HCT116 (cell line): ENCODE data around the gene SPTSSA. TPM values are rescaled to one million over a fixed set of nuclear protein-coding genes. Genes with fewer than 3 reads are reported as not detected.
A peak's percentile ranks its signal among the peaks of the same experiment; 100 is the strongest.

Source experiments
- ATAC-seq: fragments of 200-7000 bp; cut with Tn5 transposase; 2 replicates; pipeline ENCODE4 v1.9.1; 2020; ENCODE audit warnings: mild to moderate bottlenecking, moderate library complexity
- BruUV-seq: library from RNA; stranded (reverse); fragments of 400-500 nt; replicated peaks from 2 replicates; lab custom pipeline; 2021; lab: Mats Ljungman, UMichigan
- CTCF ChIA-PET: fragments of 300-600 bp; sonication (Branson Sonifier 250); formaldehyde crosslinking; loops from one replicate; lab custom pipeline; 2021; ENCODE audit warnings: antibody characterized with exemption; lab: Charles Lee
- POLR2A ChIA-PET: fragments of 300-600, 350-600 bp; sonication (Branson Sonifier 250); formaldehyde crosslinking; loops from one replicate; lab custom pipeline; 2021; ENCODE audit warnings: antibody characterized with exemption; lab: Charles Lee
- RAD21 ChIA-PET, 2 experiments: fragments of 300-600 bp; sonication (Branson Sonifier 250); formaldehyde crosslinking; loops; one replicate each; lab custom pipeline; 2023; ENCODE audit warnings: low total read pairs in 2 of 2; ENCODE audit not compliant: uncharacterized antibody in 2 of 2, unreplicated experiment in 2 of 2, low non-redundant PET in 1 of 2; lab: Charles Lee
- DNase-seq: peaks from one replicate; pipeline ENCODE4 v3.0.0-alpha.2; 2010; ENCODE audit warnings: low read depth, low spot score
- H2AFZ ChIP-seq: fragments of 200-600 bp; shearing (Covaris generic), sonication (generic); 2 replicates; pipeline ENCODE4 v1.6.1; 2017; ENCODE audit warnings: low read depth, mixed run types, mixed read lengths, antibody characterized with exemption, low read length; ENCODE audit not compliant: poor library complexity, severe bottlenecking
- H3K27ac ChIP-seq: 2 replicates; pipeline ENCODE4 v1.5.1; 2012; ENCODE audit warnings: low read depth, low read length
- H3K27me3 ChIP-seq: fragments of 200-600 bp; sonication (generic); 2 replicates; pipeline ENCODE4 v1.6.1; 2016; ENCODE audit warnings: mixed run types, low read length, mixed read lengths; ENCODE audit not compliant: insufficient read depth
- H3K36me3 ChIP-seq, 2 experiments: fragments of 200-500 bp in 1 of 2; fragments of 200-600 bp in 1 of 2; sonication (Bioruptor generic) in 1 of 2; sonication (generic) in 1 of 2; 2 replicates each; pipeline versions ENCODE4 v1.5.1 to v1.6.1; 2014 to 2016; ENCODE audit warnings: low read length in 2 of 2, inconsistent platforms in 1 of 2, mixed read lengths in 1 of 2, mixed run types in 1 of 2; ENCODE audit not compliant: insufficient read depth in 2 of 2, control insufficient read depth in 1 of 2
- H3K4me1 ChIP-seq, 2 experiments: fragments of 200-600 bp in 1 of 2; sonication (generic) in 1 of 2; 2 replicates each; pipeline versions ENCODE4 v1.5.1 to v1.6.1; 2012 to 2017; ENCODE audit warnings: low read length in 2 of 2, inconsistent platforms in 1 of 2, mild to moderate bottlenecking in 1 of 2, mixed read lengths in 1 of 2, mixed run types in 1 of 2, moderate library complexity in 1 of 2; ENCODE audit not compliant: insufficient read depth in 2 of 2, control insufficient read depth in 1 of 2
- H3K4me2 ChIP-seq: fragments of 200-600 bp; sonication (generic); 2 replicates; pipeline ENCODE4 v1.6.1; 2017; ENCODE audit warnings: mixed run types, low read length, mixed read lengths
- H3K4me3 ChIP-seq, 2 experiments: fragments of 200-600 bp in 1 of 2; sonication (generic) in 1 of 2; replicated peaks in 1 of 2; 2 replicates each; pipeline ENCODE4 v1.5.1; 2011 to 2016; ENCODE audit warnings: low read length in 2 of 2, control low read depth in 1 of 2, low read depth in 1 of 2, mild to moderate bottlenecking in 1 of 2, mixed read lengths in 1 of 2, mixed run types in 1 of 2
- H3K79me2 ChIP-seq: fragments of 200-600 bp; sonication (generic); 2 replicates; pipeline ENCODE4 v1.6.1; 2017; ENCODE audit warnings: mild to moderate bottlenecking, mixed run types, low read length, moderate library complexity, mixed read lengths; ENCODE audit not compliant: insufficient read depth
- H3K9ac ChIP-seq: fragments of 200-600 bp; sonication (generic); 2 replicates; pipeline ENCODE4 v1.6.1; 2016; ENCODE audit warnings: low read length, mixed read lengths
- H3K9me2 ChIP-seq: fragments of 200-600 bp; sonication (generic), shearing (Covaris generic); 2 replicates; pipeline ENCODE4 v1.6.1; 2017; ENCODE audit warnings: mixed run types, mild to moderate bottlenecking, moderate library complexity; ENCODE audit not compliant: insufficient read depth
- H3K9me3 ChIP-seq, 2 experiments: fragments of 200-500 bp in 1 of 2; fragments of 200-600 bp in 1 of 2; sonication (Bioruptor generic) in 1 of 2; sonication (generic) in 1 of 2; 2 replicates each; pipeline ENCODE4 v1.6.1; 2014 to 2017; ENCODE audit warnings: low read length in 2 of 2, mixed read lengths in 2 of 2, inconsistent platforms in 1 of 2, low read depth in 1 of 2, mild to moderate bottlenecking in 1 of 2, mixed run types in 1 of 2, moderate library complexity in 1 of 2; ENCODE audit not compliant: control insufficient read depth in 1 of 2, insufficient read depth in 1 of 2
- H4K20me1 ChIP-seq: fragments of 200-600 bp; sonication (generic), shearing (Covaris generic); 2 replicates; pipeline ENCODE4 v1.6.1; 2017; ENCODE audit warnings: mixed run types, mild to moderate bottlenecking, moderate library complexity; ENCODE audit not compliant: insufficient read depth
- CBX3 ChIP-seq: IDR thresholded peaks from 2 replicates; pipeline ENCODE4 v1.6.1; 2012; ENCODE audit warnings: low read depth
- EGR1 ChIP-seq: IDR thresholded peaks from 2 replicates; pipeline ENCODE4 v1.6.1; 2012; ENCODE audit warnings: low read depth
- EZH2phosphoT487 ChIP-seq: fragments of 200-600 bp; IDR thresholded peaks from 2 replicates; pipeline ENCODE4 v1.6.1; 2018; ENCODE audit warnings: antibody characterized with exemption, borderline replicate concordance
- FOSL1 ChIP-seq: IDR thresholded peaks from 2 replicates; pipeline ENCODE4 v1.6.1; 2012; ENCODE audit warnings: low read depth
- POLR2AphosphoS5 ChIP-seq: IDR thresholded peaks from 2 replicates; pipeline ENCODE4 v1.6.1; 2011; ENCODE audit warnings: mild to moderate bottlenecking, low read depth, low read length, moderate library complexity
- RAD21 ChIP-seq: IDR thresholded peaks from 2 replicates; pipeline ENCODE4 v1.6.1; 2012; ENCODE audit warnings: low read depth, mild to moderate bottlenecking
- SIN3A ChIP-seq: IDR thresholded peaks from 2 replicates; pipeline ENCODE4 v1.6.1; 2012; ENCODE audit warnings: low read depth
- SRF ChIP-seq: IDR thresholded peaks from 2 replicates; pipeline ENCODE4 v1.6.1; 2012; ENCODE audit warnings: low read depth
- ZBTB33 ChIP-seq: IDR thresholded peaks from 2 replicates; pipeline ENCODE4 v1.6.1; 2011; ENCODE audit warnings: mild to moderate bottlenecking, low read length, moderate library complexity; ENCODE audit not compliant: insufficient replicate concordance; ENCODE audit errors: extremely low read depth
- intact Hi-C: fragments of 100-400 bp; cut with micrococcal nuclease; formaldehyde crosslinking; loops from 2 replicates; pipeline ENCODE4 v1.10.0; 2022
- total RNA-seq: library from RNA; stranded (reverse); gene quantifications from one replicate; pipeline ENCODE4 v1.2.1, GENCODE V29; 2021; ENCODE audit not compliant: unreplicated experiment
- TF ChIP-seq, protein P1 (sequence below): IDR thresholded peaks from 2 replicates; pipeline ENCODE4 v1.6.1; 2012; ENCODE audit warnings: low read depth
- TF ChIP-seq, protein P2 (sequence below): IDR thresholded peaks from 2 replicates; pipeline ENCODE4 v1.6.1; 2012

The SPTSSA gene
- total RNA-seq, 1 experiment from 2014 or later = 17.0 TPM

DNA sequence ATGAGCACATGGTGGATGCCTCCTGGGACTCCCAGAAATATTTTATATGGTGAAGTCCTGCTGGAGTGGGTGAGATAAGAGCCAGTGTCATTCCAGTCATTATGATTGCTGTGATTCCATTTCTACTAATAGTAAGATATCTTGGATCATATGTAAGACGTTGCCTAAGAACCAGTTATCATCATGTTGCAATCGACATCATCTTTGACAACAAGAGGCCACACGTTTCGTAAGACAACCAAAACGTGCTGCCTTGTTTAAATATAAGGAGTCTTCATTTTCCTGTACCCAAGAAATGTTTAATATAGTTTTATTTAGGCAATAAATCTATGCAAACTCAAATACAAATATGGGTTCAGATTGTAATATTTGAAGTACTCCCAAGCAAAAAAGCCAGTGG lies 58.4 kb downstream of the SPTSSA start:
- Histone ChIP-seq H3K79me2 (no peaks in the 10 kb centered on the region), H3K9me2 (no peaks in the 10 kb centered on the region), H3K4me2 (no peak overlapping the region), H3K9ac (no peak overlapping the region), H3K27ac (no peak overlapping the region), H3K4me1 (no peaks in the 10 kb centered on the region), H3K36me3 (no peaks in the 10 kb centered on the region), H3K4me3 (no peak overlapping the region), H3K27me3 (no peaks in the 10 kb centered on the region), H4K20me1 (no peaks in the 10 kb centered on the region), H3K9me3 (no peaks in the 10 kb centered on the region), H2AFZ (no peak overlapping the region)
- CTCF ChIA-PET = no interaction called here
- no peak for ATAC-seq
- no peak for DNase-seq
- POLR2A ChIA-PET = no interaction called here
- TF ChIP-seq ZBTB33 = no peak
- TF ChIP-seq RAD21 = no peak
- no peak for TF ChIP-seq SRF
- no peak for TF ChIP-seq SIN3A
- TF ChIP-seq FOSL1 = no peak
- no peak for TF ChIP-seq EGR1
- TF ChIP-seq EZH2phosphoT487 = no peak
- intact Hi-C loops = no loop called here
- BruUV-seq = no TSS peak
- RAD21 ChIA-PET = no interaction called here

GRCh38 chr14:34398024-34398423 lies 64.0 kb downstream of the SPTSSA start:
- Histone ChIP-seq H3K79me2 (no peaks in the 10 kb centered on the region), H3K36me3 (no peaks in the 10 kb centered on the region), H3K9me3 (no peaks in the 10 kb centered on the region), H3K9ac (no peak overlapping the region), H3K9me2 (no peaks in the 10 kb centered on the region), H3K4me3 (no peak overlapping the region), H4K20me1 (no peaks in the 10 kb centered on the region), H3K4me1 (no peaks in the 10 kb centered on the region), H3K27ac (no peak overlapping the region), H2AFZ (no peak overlapping the region), H3K27me3 (no peaks in the 10 kb centered on the region), H3K4me2 (no peak overlapping the region)
- ChIA-PET RAD21 (no interaction called here), CTCF (no interaction called here), POLR2A (no interaction called here)
- no peak for DNase-seq
- intact Hi-C loops = no loop called here
- TF ChIP-seq, protein P1, sequence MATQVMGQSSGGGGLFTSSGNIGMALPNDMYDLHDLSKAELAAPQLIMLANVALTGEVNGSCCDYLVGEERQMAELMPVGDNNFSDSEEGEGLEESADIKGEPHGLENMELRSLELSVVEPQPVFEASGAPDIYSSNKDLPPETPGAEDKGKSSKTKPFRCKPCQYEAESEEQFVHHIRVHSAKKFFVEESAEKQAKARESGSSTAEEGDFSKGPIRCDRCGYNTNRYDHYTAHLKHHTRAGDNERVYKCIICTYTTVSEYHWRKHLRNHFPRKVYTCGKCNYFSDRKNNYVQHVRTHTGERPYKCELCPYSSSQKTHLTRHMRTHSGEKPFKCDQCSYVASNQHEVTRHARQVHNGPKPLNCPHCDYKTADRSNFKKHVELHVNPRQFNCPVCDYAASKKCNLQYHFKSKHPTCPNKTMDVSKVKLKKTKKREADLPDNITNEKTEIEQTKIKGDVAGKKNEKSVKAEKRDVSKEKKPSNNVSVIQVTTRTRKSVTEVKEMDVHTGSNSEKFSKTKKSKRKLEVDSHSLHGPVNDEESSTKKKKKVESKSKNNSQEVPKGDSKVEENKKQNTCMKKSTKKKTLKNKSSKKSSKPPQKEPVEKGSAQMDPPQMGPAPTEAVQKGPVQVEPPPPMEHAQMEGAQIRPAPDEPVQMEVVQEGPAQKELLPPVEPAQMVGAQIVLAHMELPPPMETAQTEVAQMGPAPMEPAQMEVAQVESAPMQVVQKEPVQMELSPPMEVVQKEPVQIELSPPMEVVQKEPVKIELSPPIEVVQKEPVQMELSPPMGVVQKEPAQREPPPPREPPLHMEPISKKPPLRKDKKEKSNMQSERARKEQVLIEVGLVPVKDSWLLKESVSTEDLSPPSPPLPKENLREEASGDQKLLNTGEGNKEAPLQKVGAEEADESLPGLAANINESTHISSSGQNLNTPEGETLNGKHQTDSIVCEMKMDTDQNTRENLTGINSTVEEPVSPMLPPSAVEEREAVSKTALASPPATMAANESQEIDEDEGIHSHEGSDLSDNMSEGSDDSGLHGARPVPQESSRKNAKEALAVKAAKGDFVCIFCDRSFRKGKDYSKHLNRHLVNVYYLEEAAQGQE = peak; percentile 35
- TF ChIP-seq, protein P2, sequence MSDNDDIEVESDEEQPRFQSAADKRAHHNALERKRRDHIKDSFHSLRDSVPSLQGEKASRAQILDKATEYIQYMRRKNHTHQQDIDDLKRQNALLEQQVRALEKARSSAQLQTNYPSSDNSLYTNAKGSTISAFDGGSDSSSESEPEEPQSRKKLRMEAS = no peak
- TF ChIP-seq SIN3A (no peak), CBX3 (no peak), POLR2AphosphoS5 (no peak), ZBTB33 (no peak)
- no peak for ATAC-seq
- no TSS peak for BruUV-seq
